ENCODE results near the gene LIPA. TPM values are rescaled to one million over a fixed set of nuclear protein-coding genes. Genes with fewer than 3 reads are reported as not detected.

The LIPA gene
- total RNA-seq, 2 donors from 2014 or later, result 19.8 to 30.4 TPM

- Histone ChIP-seq H3K27ac (peak overlapping the region; percentile 13 to 88 (median 58)), H3K36me3 (replicated peaks in 1 of 2; ENCODE audit: insufficient read depth in 1 of 2, low read depth in 2 of 2) (no peaks in the 10 kb centered on the region), H3K27me3 (no peaks in the 10 kb centered on the region), H3K4me1 (peaks cover 41% of the 10 kb centered on the region), H3K9me3 (no peaks in the 10 kb centered on the region), H3K4me3 (no peak overlapping the region)
- intact Hi-C loops (cut with DNase I), result no loop called here
- peak; percentile 22 to 60 (median 48) for DNase-seq
- TF ChIP-seq CTCF (IDR thresholded peaks at IDR 0.05), result no peak
- no peak for TF ChIP-seq POLR2A (IDR thresholded peaks at IDR 0.05)
- no peak for ATAC-seq
- 22 to 28% methylated on average over 1 of the region's 1 CpG for WGBS, 2 donors
Observed at GRCh38 chr10:89279421-89279869, 27.9 kb upstream of the LIPA start.

- ATAC-seq (no peak), DNase-seq (no peak)
- peaks cover 41% of the 10 kb centered on the region for H3K4me1 ChIP-seq
- no peak overlapping the region for H3K4me3 ChIP-seq
- TF ChIP-seq CTCF (IDR thresholded peaks at IDR 0.05), result no peak
- TF ChIP-seq POLR2A (IDR thresholded peaks at IDR 0.05), result no peak
- H3K9me3 ChIP-seq, result no peaks in the 10 kb centered on the region
- no peaks in the 10 kb centered on the region for H3K36me3 ChIP-seq (replicated peaks in 1 of 2; ENCODE audit: insufficient read depth in 1 of 2, low read depth in 2 of 2)
- no peaks in the 10 kb centered on the region for H3K27me3 ChIP-seq
- intact Hi-C loops (cut with DNase I), result no loop called here
- H3K27ac ChIP-seq, result peak overlapping the region; percentile 5 to 88 (median 58)
Observed at GRCh38 chr10:89278900-89279392, 27.4 kb upstream of the LIPA start.

GRCh38 chr10:89278034-89278535, 26.5 kb upstream of the LIPA start:
- H3K27ac ChIP-seq, result peak overlapping the region; percentile 65 to 88 (median 78)
- no peaks in the 10 kb centered on the region for H3K27me3 ChIP-seq
- ATAC-seq (peak; percentile 94), DNase-seq (peak; percentile 52 to 84 (median 68))
- intact Hi-C loops (cut with DNase I), result no loop called here
- H3K4me3 ChIP-seq, result no peak overlapping the region
- H3K9me3 ChIP-seq, result no peaks in the 10 kb centered on the region
- no peaks in the 10 kb centered on the region for H3K36me3 ChIP-seq (replicated peaks in 1 of 2; ENCODE audit: insufficient read depth in 1 of 2, low read depth in 2 of 2)
- H3K4me1 ChIP-seq, result peaks cover 34% of the 10 kb centered on the region
- TF ChIP-seq POLR2A (IDR thresholded peaks at IDR 0.05) (peak in 2 of 3 donors; percentile 49 to 58), CTCF (IDR thresholded peaks at IDR 0.05) (no peak)
- 6 to 50% methylated on average over 1 of the region's 1 CpG for WGBS, 2 donors

GRCh38 chr10:89275383-89275782, 23.8 kb upstream of the LIPA start:
- WGBS, 2 donors, result 46 to 57% methylated on average over 6 of the region's 6 CpGs
- intact Hi-C loops (cut with DNase I), result no loop called here
- no peaks in the 10 kb centered on the region for H3K36me3 ChIP-seq (replicated peaks in 1 of 2; ENCODE audit: insufficient read depth in 1 of 2, low read depth in 2 of 2)
- no peak overlapping the region for H3K4me3 ChIP-seq
- H3K27me3 ChIP-seq, result no peaks in the 10 kb centered on the region
- TF ChIP-seq CTCF (IDR thresholded peaks at IDR 0.05) (no peak), POLR2A (IDR thresholded peaks at IDR 0.05) (no peak)
- peaks cover 32% of the 10 kb centered on the region for H3K4me1 ChIP-seq
- no peaks in the 10 kb centered on the region for H3K9me3 ChIP-seq
- H3K27ac ChIP-seq, result no peak overlapping the region
- DNase-seq (peak in 2 of 4 donors; percentile 33 to 34), ATAC-seq (no peak)

GRCh38 chr10:89274928-89275327, 23.4 kb upstream of the LIPA start:
- Histone ChIP-seq H3K27me3 (no peaks in the 10 kb centered on the region), H3K4me3 (no peak overlapping the region), H3K36me3 (replicated peaks in 1 of 2; ENCODE audit: insufficient read depth in 1 of 2, low read depth in 2 of 2) (no peaks in the 10 kb centered on the region), H3K9me3 (no peaks in the 10 kb centered on the region), H3K27ac (no peak overlapping the region), H3K4me1 (peaks cover 35% of the 10 kb centered on the region)
- WGBS, 2 donors, result 32 to 34% methylated on average over 3 of the region's 3 CpGs
- TF ChIP-seq POLR2A (IDR thresholded peaks at IDR 0.05), result no peak
- ATAC-seq, result no peak
- intact Hi-C loops (cut with DNase I), result no loop called here
- DNase-seq, result no peak

Data from body of pancreas (tissue), 4 donors.